Nephron (organoid): ENCODE results near the gene APOOL.
"Not testable (repeated sequence)": the region's sequence is repeated elsewhere in the genome, so short reads cannot be mapped to it uniquely, and the experiment has no call there.

Experiments used
- H3K27ac Mint-ChIP-seq, 3 experiments: 2 replicates each; pipeline ENCODE4 v1.8.0; 2020; ENCODE audit warnings: mixed read lengths in 3 of 3, mild to moderate bottlenecking in 2 of 3, moderate library complexity in 1 of 3
- H3K27me3 Mint-ChIP-seq: 2 replicates; pipeline ENCODE4 v1.8.0; 2021; ENCODE audit warnings: low read depth, mild to moderate bottlenecking, moderate library complexity, mixed read lengths
- H3K36me3 Mint-ChIP-seq: 2 replicates; pipeline ENCODE4 v1.8.0; 2020; ENCODE audit warnings: low read depth, mixed read lengths
- H3K4me1 Mint-ChIP-seq: 2 replicates; pipeline ENCODE4 v1.8.0; 2020; ENCODE audit warnings: mixed read lengths
- H3K4me3 Mint-ChIP-seq, 3 experiments: 2 replicates each; pipeline ENCODE4 v1.8.0; 2020; ENCODE audit warnings: mild to moderate bottlenecking in 3 of 3, mixed read lengths in 3 of 3, moderate library complexity in 2 of 3
- H3K9me3 Mint-ChIP-seq: 2 replicates; pipeline ENCODE4 v1.8.0; 2020; ENCODE audit warnings: mixed read lengths
- TF ChIP-seq, protein P1 (sequence below), 3 experiments: fragments of 200-600 bp; sonication (generic); IDR thresholded peaks; one replicate each; pipeline ENCODE4 v1.5.0; 2021; ENCODE audit warnings: antibody characterized with exemption in 3 of 3; ENCODE audit not compliant: unreplicated experiment in 3 of 3

Gene APOOL, protein sequence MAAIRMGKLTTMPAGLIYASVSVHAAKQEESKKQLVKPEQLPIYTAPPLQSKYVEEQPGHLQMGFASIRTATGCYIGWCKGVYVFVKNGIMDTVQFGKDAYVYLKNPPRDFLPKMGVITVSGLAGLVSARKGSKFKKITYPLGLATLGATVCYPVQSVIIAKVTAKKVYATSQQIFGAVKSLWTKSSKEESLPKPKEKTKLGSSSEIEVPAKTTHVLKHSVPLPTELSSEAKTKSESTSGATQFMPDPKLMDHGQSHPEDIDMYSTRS

DNA sequence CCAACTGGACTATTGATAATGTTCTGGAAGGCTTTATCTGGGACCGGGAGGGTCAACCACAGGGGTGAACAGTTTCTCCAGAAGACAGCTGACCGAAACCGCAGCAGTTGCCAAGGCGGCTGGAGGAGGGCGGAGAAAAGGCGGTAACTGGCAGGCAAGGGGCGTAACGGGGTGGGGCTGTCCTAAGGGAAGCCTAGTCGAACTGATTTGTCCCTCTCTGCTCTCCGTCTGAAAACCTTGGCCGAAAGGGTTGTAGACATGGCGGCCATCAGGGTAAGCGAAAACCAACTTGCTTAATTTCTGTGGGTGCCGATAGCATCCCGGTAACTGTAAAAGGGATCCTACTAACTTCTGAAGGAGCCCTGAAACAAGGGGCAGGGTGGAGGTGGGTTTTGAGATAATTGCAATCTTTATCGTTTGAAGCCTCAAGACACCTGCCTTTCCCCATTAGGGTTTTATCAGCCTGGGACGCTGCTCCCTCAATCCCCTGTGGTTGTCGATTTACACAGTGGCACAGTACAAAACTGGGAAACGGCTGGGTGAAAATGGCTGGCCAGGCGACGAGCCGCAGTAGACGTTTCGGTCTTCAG is at the start of gene APOOL:
APOOL (plus strand) TSS at position 223 of the 590 bp plus-strand sequence; CDS start at position 259, 36 bp downstream.
- peak within 1 kb of the TSS; percentile 89 to 95 (median 91) for H3K4me3 Mint-ChIP-seq
- H3K4me1 Mint-ChIP-seq = peaks cover 4% of the 10 kb centered on the region

DNA sequence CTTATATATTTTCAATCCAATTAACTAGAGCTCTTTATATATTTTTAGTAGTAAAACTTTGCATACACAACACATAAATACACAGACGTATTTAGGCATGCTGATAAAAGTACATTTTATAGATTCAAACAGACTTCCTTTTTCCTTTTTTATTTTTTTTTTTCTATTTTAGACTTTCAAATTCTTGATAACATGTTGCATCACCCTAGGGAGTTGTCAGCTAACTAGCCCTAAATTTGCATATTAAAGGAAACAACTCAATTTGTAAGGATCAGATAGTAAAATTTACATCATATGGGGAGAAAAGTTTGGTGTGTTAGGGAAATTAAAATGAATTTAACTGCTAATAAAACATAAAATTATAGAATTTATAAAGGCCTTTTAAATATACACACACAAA is 47.4 kb upstream of the APOOL start:
- Mint-ChIP-seq H3K36me3 (no peaks in the 10 kb centered on the region), H3K4me1 (no peaks in the 10 kb centered on the region), H3K27ac (no peak overlapping the region), H3K9me3 (peaks cover 8% of the 10 kb centered on the region), H3K27me3 (no peaks in the 10 kb centered on the region), H3K4me3 (no peak overlapping the region)
- TF ChIP-seq, protein P1, sequence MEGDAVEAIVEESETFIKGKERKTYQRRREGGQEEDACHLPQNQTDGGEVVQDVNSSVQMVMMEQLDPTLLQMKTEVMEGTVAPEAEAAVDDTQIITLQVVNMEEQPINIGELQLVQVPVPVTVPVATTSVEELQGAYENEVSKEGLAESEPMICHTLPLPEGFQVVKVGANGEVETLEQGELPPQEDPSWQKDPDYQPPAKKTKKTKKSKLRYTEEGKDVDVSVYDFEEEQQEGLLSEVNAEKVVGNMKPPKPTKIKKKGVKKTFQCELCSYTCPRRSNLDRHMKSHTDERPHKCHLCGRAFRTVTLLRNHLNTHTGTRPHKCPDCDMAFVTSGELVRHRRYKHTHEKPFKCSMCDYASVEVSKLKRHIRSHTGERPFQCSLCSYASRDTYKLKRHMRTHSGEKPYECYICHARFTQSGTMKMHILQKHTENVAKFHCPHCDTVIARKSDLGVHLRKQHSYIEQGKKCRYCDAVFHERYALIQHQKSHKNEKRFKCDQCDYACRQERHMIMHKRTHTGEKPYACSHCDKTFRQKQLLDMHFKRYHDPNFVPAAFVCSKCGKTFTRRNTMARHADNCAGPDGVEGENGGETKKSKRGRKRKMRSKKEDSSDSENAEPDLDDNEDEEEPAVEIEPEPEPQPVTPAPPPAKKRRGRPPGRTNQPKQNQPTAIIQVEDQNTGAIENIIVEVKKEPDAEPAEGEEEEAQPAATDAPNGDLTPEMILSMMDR (IDR thresholded peaks at IDR 0.05; ENCODE audit: unreplicated experiment in 3 of 3) = no peak

More for the DNA sequence above, at the start of gene APOOL:
- H3K27ac Mint-ChIP-seq = peak within 1 kb of the TSS; percentile 77 to 94 (median 94)
- peaks cover 6% of the 10 kb centered on the region for H3K9me3 Mint-ChIP-seq
- TF ChIP-seq, protein P1 (IDR thresholded peaks at IDR 0.05; ENCODE audit: unreplicated experiment in 3 of 3) = no peak
- peaks cover 1% of the 10 kb centered on the region for H3K36me3 Mint-ChIP-seq
- H3K27me3 Mint-ChIP-seq = no peaks in the 10 kb centered on the region

DNA sequence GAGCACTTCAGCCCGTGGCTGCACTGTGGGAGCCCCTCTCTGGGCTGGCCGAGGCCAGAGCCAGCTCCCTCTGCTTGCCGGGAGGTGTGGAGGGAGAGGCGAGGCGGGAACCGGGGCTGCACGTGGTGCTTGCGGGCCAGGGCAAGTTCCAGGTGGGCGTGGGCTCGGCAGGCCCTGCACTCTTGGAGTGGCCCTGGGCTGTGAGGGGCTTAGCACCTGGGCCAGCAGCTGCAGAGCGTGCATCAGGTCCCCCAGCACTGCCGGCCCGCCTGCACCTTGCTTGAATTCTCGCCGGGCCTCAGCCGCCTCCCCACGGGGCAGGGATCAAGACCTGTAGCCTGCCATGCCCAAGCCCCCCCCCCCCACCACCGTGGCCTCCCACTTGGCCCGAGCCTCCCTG is 28.9 kb upstream of the APOOL start:
- TF ChIP-seq, protein P1 (IDR thresholded peaks at IDR 0.05; ENCODE audit: unreplicated experiment in 3 of 3) = no peak

DNA sequence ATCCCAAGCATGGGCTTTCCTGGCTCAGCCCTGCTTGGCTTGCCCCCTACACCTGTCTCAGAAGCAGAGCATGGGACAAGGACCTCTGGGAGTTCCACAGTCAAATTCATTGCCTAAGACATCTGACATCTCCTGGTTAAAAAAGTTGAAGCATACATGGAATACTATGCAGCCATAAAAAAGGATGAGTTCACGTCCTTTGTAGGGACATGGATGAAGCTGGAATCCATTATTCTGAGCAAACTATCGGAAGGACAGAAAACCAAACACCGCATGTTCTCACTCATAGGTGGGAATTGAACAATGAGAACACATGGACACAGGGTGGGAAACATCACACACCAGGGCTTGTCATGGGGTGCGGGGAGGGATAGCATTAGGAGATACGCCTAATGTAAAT is 11.9 kb upstream of the APOOL start:
- H3K9me3 Mint-ChIP-seq = peaks cover 26% of the 10 kb centered on the region
- not testable (repeated sequence) for H3K4me3 Mint-ChIP-seq, H3K27ac Mint-ChIP-seq, H3K4me1 Mint-ChIP-seq, H3K36me3 Mint-ChIP-seq, H3K27me3 Mint-ChIP-seq

More for the DNA sequence above, 28.9 kb upstream of the APOOL start:
- peaks cover 34% of the 10 kb centered on the region for H3K9me3 Mint-ChIP-seq
- H3K4me1 Mint-ChIP-seq = no peaks in the 10 kb centered on the region
- H3K27me3 Mint-ChIP-seq = no peaks in the 10 kb centered on the region
- H3K36me3 Mint-ChIP-seq = no peaks in the 10 kb centered on the region
- no peak overlapping the region for H3K4me3 Mint-ChIP-seq
- no peak overlapping the region for H3K27ac Mint-ChIP-seq

DNA sequence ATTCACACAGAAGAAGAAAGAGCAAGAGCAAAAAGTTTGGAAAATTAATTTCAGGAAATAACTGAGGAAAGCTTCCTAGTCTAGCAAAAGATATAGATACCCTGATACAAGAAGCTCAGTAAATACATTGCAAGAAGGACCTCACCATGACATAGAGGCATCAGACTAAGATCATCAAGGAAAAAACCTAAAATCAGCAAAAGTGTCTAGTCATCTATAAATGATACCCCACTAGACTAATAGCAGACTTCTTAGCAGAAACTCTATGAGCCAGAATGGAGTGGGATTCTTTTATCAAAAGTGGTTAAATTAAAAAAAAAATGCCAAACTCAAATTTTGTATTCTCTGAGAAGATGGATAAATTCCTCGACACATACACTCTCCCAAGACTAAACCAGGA is 10.5 kb upstream of the APOOL start:
- H3K9me3 Mint-ChIP-seq = peaks cover 26% of the 10 kb centered on the region
- H3K27ac Mint-ChIP-seq = no peak overlapping the region
- no peaks in the 10 kb centered on the region for H3K36me3 Mint-ChIP-seq
- no peaks in the 10 kb centered on the region for H3K4me1 Mint-ChIP-seq
- TF ChIP-seq, protein P1 (IDR thresholded peaks at IDR 0.05; ENCODE audit: unreplicated experiment in 3 of 3) = no peak
- no peaks in the 10 kb centered on the region for H3K27me3 Mint-ChIP-seq
- H3K4me3 Mint-ChIP-seq = no peak overlapping the region

DNA sequence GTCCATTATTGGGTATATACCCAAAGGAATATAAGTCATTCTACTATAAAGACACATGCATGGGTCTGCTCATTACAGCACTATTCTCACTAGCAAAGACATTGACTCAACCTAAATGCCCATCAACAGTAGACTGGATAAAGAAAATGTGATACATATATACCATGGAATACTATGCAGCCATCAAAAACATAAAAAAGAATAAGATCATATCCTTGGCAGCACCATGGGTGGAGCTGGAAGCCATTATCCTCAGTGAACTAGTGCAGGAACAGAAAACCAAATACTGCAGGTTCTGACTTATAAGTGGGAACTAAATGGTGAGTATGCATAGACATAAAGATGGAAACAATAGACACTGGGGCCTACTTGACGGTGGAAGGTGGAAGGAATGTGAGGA is 2.3 kb upstream of the APOOL start:
- Mint-ChIP-seq H3K36me3 (no peaks in the 10 kb centered on the region), H3K27ac (no peak overlapping the region), H3K27me3 (no peaks in the 10 kb centered on the region), H3K4me3 (peak overlapping the region in 1 of 3 experiments; percentile 41), H3K4me1 (peaks cover 4% of the 10 kb centered on the region), H3K9me3 (no peaks in the 10 kb centered on the region)
- TF ChIP-seq, protein P1 (IDR thresholded peaks at IDR 0.05; ENCODE audit: unreplicated experiment in 3 of 3) = no peak
